Activated naive CD4-positive, alpha-beta T cell treated with anti-CD3 and anti-CD28 coated beads, Interleukin-2, amount 10 ng/mL, durations not matched to agents 7 days and 5 days (primary cell): ENCODE measurements around the gene RNF223.
"Not testable (repeated sequence)": the region's sequence is repeated elsewhere in the genome, so short reads cannot be mapped to it uniquely, and the experiment has no call there.

Experiments
- CTCF ChIA-PET: fragments of 350-600 bp; sonication (Branson Sonifier 250); formaldehyde crosslinking; loops from one replicate; lab custom pipeline; 2021; ENCODE audit warnings: antibody characterized with exemption; lab: Charles Lee
- DNase-seq: peaks from one replicate; pipeline ENCODE4 v3.0.0-alpha.2; 2020
- H3K27ac Mint-ChIP-seq: one replicate; pipeline ENCODE4 v1.8.0; 2021; ENCODE audit warnings: mild to moderate bottlenecking, moderate library complexity, mixed read lengths
- H3K27me3 Mint-ChIP-seq: one replicate; pipeline ENCODE4 v1.8.0; 2021; ENCODE audit warnings: mild to moderate bottlenecking, mixed read lengths
- H3K36me3 Mint-ChIP-seq: one replicate; pipeline ENCODE4 v1.8.0; 2021; ENCODE audit warnings: mixed read lengths
- H3K4me1 Mint-ChIP-seq: one replicate; pipeline ENCODE4 v1.8.0; 2021; ENCODE audit warnings: mixed read lengths
- H3K4me3 Mint-ChIP-seq: one replicate; pipeline ENCODE4 v1.8.0; 2021; ENCODE audit warnings: mild to moderate bottlenecking, moderate library complexity, mixed read lengths
- H3K9me3 Mint-ChIP-seq: one replicate; pipeline ENCODE4 v1.8.0; 2021; ENCODE audit warnings: mixed read lengths

Gene RNF223

GRCh38 chr1:1079408-1080121 lies 5.5 kb upstream of the RNF223 start:
- H3K9me3 Mint-ChIP-seq = no peaks in the 10 kb centered on the region
- peak; percentile 45 for DNase-seq
- H3K27ac Mint-ChIP-seq = peak overlapping the region; percentile 19
- peaks cover 22% of the 10 kb centered on the region for H3K27me3 Mint-ChIP-seq
- H3K4me1 Mint-ChIP-seq = peaks cover 4% of the 10 kb centered on the region
- CTCF ChIA-PET = no interaction called here
- H3K4me3 Mint-ChIP-seq = no peak overlapping the region
- no peaks in the 10 kb centered on the region for H3K36me3 Mint-ChIP-seq

- H3K9me3 Mint-ChIP-seq, H3K4me1 Mint-ChIP-seq, DNase-seq, H3K27ac Mint-ChIP-seq, H3K36me3 Mint-ChIP-seq, CTCF ChIA-PET, H3K4me3 Mint-ChIP-seq: not testable (repeated sequence)
- peaks cover 27% of the 10 kb centered on the region for H3K27me3 Mint-ChIP-seq
Observed at GRCh38 chr1:1077396-1077795, 3.3 kb upstream of the RNF223 start.

- H3K4me3 Mint-ChIP-seq = no peak overlapping the region
- H3K4me1 Mint-ChIP-seq = peaks cover 4% of the 10 kb centered on the region
- no peaks in the 10 kb centered on the region for H3K36me3 Mint-ChIP-seq
- no peak overlapping the region for H3K27ac Mint-ChIP-seq
- peak; percentile 8 for DNase-seq
- CTCF ChIA-PET = interaction anchor here (1.4 kb wide), 1 partner anchor 11 kb away, joined by 3 read pairs; no protein-coding TSS in a partner anchor
- H3K27me3 Mint-ChIP-seq = peaks cover 29% of the 10 kb centered on the region
- H3K9me3 Mint-ChIP-seq = no peaks in the 10 kb centered on the region
Observed at GRCh38 chr1:1075148-1075935, 1.2 kb upstream of the RNF223 start.

- no peak for DNase-seq
- Mint-ChIP-seq H3K27ac (no peak overlapping the region), H3K36me3 (no peaks in the 10 kb centered on the region), H3K4me3 (no peak overlapping the region), H3K27me3 (peaks cover 28% of the 10 kb centered on the region), H3K9me3 (no peaks in the 10 kb centered on the region), H3K4me1 (peaks cover 9% of the 10 kb centered on the region)
- CTCF ChIA-PET = interaction anchor here (1.4 kb wide), 1 partner anchor 11 kb away, joined by 3 read pairs; no protein-coding TSS in a partner anchor
Observed at GRCh38 chr1:1074631-1075147, 583 bp upstream of the RNF223 start.

GRCh38 chr1:1072849-1073742 lies 1.0 kb downstream of the RNF223 start:
- Mint-ChIP-seq H3K4me1 (peaks cover 9% of the 10 kb centered on the region), H3K27ac (no peak overlapping the region), H3K9me3 (no peaks in the 10 kb centered on the region), H3K36me3 (no peaks in the 10 kb centered on the region), H3K4me3 (no peak overlapping the region), H3K27me3 (peaks cover 22% of the 10 kb centered on the region)
- CTCF ChIA-PET = interaction anchor here (1.0 kb wide), 1 partner anchor 11 kb away, joined by 3 read pairs; no protein-coding TSS in a partner anchor
- DNase-seq = no peak

- no peak for DNase-seq
- Mint-ChIP-seq H3K4me1 (peaks cover 11% of the 10 kb centered on the region), H3K36me3 (no peaks in the 10 kb centered on the region), H3K9me3 (no peaks in the 10 kb centered on the region), H3K27me3 (peaks cover 22% of the 10 kb centered on the region), H3K27ac (no peak overlapping the region), H3K4me3 (no peak overlapping the region)
- CTCF ChIA-PET = interaction anchor here (1.0 kb wide), 1 partner anchor 10 kb away, joined by 3 read pairs; no protein-coding TSS in a partner anchor
Observed at GRCh38 chr1:1072299-1072848, 1.7 kb downstream of the RNF223 start.

GRCh38 chr1:1071486-1072298 lies 2.4 kb downstream of the RNF223 start:
- no peak overlapping the region for H3K27ac Mint-ChIP-seq

GRCh38 chr1:1069711-1070676 lies 4.1 kb downstream of the RNF223 start:
- DNase-seq = no peak
- no peaks in the 10 kb centered on the region for H3K36me3 Mint-ChIP-seq
- H3K9me3 Mint-ChIP-seq = no peaks in the 10 kb centered on the region
- H3K27ac Mint-ChIP-seq = no peak overlapping the region
- CTCF ChIA-PET = no interaction called here
- peaks cover 21% of the 10 kb centered on the region for H3K27me3 Mint-ChIP-seq
- H3K4me1 Mint-ChIP-seq = peaks cover 17% of the 10 kb centered on the region
- peak overlapping the region; percentile 38 for H3K4me3 Mint-ChIP-seq

More at GRCh38 chr1:1071486-1072298, 2.4 kb downstream of the RNF223 start:
- no peaks in the 10 kb centered on the region for H3K36me3 Mint-ChIP-seq
- peaks cover 22% of the 10 kb centered on the region for H3K27me3 Mint-ChIP-seq
- CTCF ChIA-PET = interaction anchor here (1.0 kb wide), 1 partner anchor 9 kb away, joined by 3 read pairs; no protein-coding TSS in a partner anchor
- H3K4me1 Mint-ChIP-seq = peaks cover 11% of the 10 kb centered on the region
- no peak overlapping the region for H3K4me3 Mint-ChIP-seq
- DNase-seq = no peak
- no peaks in the 10 kb centered on the region for H3K9me3 Mint-ChIP-seq

DNA sequence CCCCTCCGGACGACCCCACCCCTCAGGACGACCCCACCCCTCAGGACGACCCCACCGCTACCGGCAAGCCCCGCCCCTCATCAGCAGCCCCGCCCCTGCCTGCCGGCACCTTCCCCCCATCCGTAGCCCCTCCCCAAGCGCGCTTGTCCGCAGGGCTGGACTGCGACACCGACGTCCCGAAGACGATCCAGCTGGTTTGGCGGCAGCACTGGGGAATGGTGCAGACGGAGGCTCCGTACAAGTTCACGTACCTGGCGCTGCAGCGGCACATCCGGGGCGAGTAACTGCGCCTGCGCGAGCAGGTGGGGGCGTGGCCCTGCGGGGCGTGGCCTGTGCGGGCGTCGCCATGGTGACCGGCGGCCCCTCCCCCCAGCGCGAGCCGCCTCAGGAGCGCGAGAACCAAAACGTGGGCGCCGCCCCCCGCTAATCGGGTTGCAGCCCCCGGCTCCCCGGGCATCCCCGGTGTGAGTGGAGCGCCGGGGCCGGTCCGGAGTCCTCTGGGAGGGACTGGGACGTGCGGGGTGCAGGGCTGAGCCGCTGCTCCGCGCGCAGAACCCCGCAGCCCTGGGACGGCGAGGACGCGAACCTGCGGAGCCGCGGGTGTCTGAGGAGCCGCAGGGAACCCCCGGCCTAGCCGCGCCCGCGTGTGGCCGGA lies 4.9 kb downstream of the RNF223 start:
- peak; percentile 90 for DNase-seq

DNA sequence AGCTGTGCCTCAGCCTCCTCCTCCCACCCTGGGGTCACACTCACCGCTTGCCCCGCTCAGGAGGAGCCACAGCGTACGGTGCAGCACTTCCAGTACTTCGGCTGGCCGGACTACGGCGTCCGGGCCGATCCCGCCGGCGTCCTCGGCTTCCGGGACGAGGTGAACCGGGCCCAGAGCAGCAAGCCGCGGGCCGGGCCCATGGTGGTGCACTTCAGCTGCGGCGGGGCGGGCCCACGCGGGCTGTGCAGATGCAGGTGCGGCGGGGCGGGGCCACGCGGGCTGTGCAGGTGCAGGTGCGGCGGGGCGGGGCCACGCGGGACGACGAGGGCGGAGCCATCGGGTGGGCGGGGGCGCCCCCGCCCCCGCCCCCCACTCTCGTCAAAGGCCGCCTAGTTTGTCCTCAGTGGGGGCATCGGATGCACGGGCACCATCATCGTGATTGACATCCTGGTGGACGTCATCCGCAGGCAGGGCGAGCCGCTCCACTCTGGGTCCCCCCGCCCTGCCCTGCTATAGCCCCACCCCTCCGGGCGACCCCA lies 5.5 kb downstream of the RNF223 start:
- Mint-ChIP-seq H3K4me1 (peaks cover 24% of the 10 kb centered on the region), H3K27ac (peak overlapping the region; percentile 82), H3K4me3 (peak overlapping the region; percentile 78), H3K9me3 (no peaks in the 10 kb centered on the region), H3K27me3 (peaks cover 16% of the 10 kb centered on the region), H3K36me3 (no peaks in the 10 kb centered on the region)
- peak; percentile 78 for DNase-seq
- CTCF ChIA-PET = no interaction called here

More for the DNA sequence above, 4.9 kb downstream of the RNF223 start:
- peaks cover 16% of the 10 kb centered on the region for H3K27me3 Mint-ChIP-seq
- H3K4me3 Mint-ChIP-seq = peak overlapping the region; percentile 78
- H3K36me3 Mint-ChIP-seq = no peaks in the 10 kb centered on the region
- H3K27ac Mint-ChIP-seq = peak overlapping the region; percentile 82
- H3K9me3 Mint-ChIP-seq = no peaks in the 10 kb centered on the region
- CTCF ChIA-PET = no interaction called here
- H3K4me1 Mint-ChIP-seq = peaks cover 21% of the 10 kb centered on the region

DNA sequence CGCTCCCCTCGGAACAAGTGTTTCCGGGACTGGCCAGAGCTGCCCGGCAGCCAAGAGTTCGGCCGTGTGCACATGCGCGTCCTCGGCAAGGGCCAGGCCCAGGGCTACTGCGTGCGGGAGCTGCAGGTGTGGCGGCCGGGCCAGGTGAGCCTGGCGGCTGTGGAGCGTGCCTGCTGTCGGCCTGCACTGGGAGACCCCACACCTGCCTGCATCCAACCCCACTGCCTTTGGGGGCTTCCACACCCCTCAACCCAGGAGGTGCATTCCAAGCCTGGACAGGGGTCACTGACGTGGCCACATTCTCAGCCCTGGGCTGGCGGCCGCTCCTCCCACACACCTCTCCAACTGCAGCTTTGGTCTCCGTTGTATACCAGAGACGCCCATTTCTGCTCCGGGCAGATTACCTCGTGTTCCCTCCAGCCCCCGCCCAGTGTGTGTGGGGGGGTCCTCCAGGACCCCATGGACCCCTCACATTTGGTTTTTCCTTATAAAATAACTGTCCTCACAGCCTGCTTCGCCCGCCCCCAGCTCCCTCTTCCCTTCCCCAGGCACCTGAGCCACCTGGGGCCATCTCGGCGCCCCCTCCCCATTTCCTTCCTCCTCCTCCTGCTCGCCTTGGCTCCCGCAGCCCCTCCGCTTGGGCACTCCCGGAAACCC lies 6.1 kb downstream of the RNF223 start:
- no peak for DNase-seq
- peak overlapping the region; percentile 78 for H3K4me3 Mint-ChIP-seq
- H3K36me3 Mint-ChIP-seq = no peaks in the 10 kb centered on the region
- peaks cover 18% of the 10 kb centered on the region for H3K27me3 Mint-ChIP-seq
- no peaks in the 10 kb centered on the region for H3K9me3 Mint-ChIP-seq
- H3K27ac Mint-ChIP-seq = peak overlapping the region; percentile 60
- CTCF ChIA-PET = no interaction called here
- H3K4me1 Mint-ChIP-seq = peaks cover 28% of the 10 kb centered on the region
